HG03108 (cell line): ENCODE results near the gene MPP3.

Experiments
- ATAC-seq: cut with Tn5 transposase; IDR thresholded peaks from one replicate; pipeline ENCODE4 v1.9.1; 2021; ENCODE audit warnings: moderate library complexity; ENCODE audit not compliant: unreplicated experiment

MPP3 gene

GRCh38 chr17:43756201-43756600 is 76.7 kb downstream of the MPP3 start:
- no peak for ATAC-seq

- ATAC-seq = no peak
These were observed 77.5 kb downstream of the MPP3 start for GRCh38 chr17:43755389-43755875.

- ATAC-seq = no peak
These were observed 78.0 kb downstream of the MPP3 start for GRCh38 chr17:43754947-43755346.

GRCh38 chr17:43753493-43754129 is 79.3 kb downstream of the MPP3 start:
- no peak for ATAC-seq
